Measurements from ENCODE around the gene STEAP1B. TPM values are rescaled to one million over a fixed set of nuclear protein-coding genes. Genes with fewer than 3 reads are reported as not detected.

Gene STEAP1B
- total RNA-seq, 2 experiments from 2014 or later: 0.23 TPM; not detected in 1

- DNase-seq (no peak), ATAC-seq (no peak)
- no peak overlapping the region for H3K4me3 Mint-ChIP-seq
- H3K4me1 Mint-ChIP-seq: no peaks in the 10 kb centered on the region
- H3K27me3 Mint-ChIP-seq: no peaks in the 10 kb centered on the region
- POLR2A ChIA-PET: no interaction called here
- CTCF ChIA-PET: interaction anchor here (0.7 to 1.2 kb wide), 2 partner anchors 20 to 338 kb away, joined by 3 read pairs; no protein-coding TSS in a partner anchor
- intact Hi-C loops (cut with DNase I, micrococcal nuclease): no loop called here
- no peaks in the 10 kb centered on the region for H3K36me3 Mint-ChIP-seq (ENCODE audit: low read depth)
- no peaks in the 10 kb centered on the region for H3K9me3 Mint-ChIP-seq (ENCODE audit: low read depth)
- no peak overlapping the region for H3K27ac Mint-ChIP-seq
Observed at GRCh38 chr7:22427104-22427503, 72.9 kb downstream of the STEAP1B start.

- POLR2A ChIA-PET: no interaction called here
- no peaks in the 10 kb centered on the region for H3K9me3 Mint-ChIP-seq (ENCODE audit: low read depth)
- no peak overlapping the region for H3K27ac Mint-ChIP-seq
- no peaks in the 10 kb centered on the region for H3K36me3 Mint-ChIP-seq (ENCODE audit: low read depth)
- no peak overlapping the region for H3K4me3 Mint-ChIP-seq
- ATAC-seq: no peak
- intact Hi-C loops (cut with DNase I, micrococcal nuclease): no loop called here
- no peak for DNase-seq
- no peaks in the 10 kb centered on the region for H3K4me1 Mint-ChIP-seq
- CTCF ChIA-PET: interaction anchor here (0.7 to 1.2 kb wide), 2 partner anchors 20 to 337 kb away, joined by 3 read pairs; no protein-coding TSS in a partner anchor
- H3K27me3 Mint-ChIP-seq: no peaks in the 10 kb centered on the region
Observed at GRCh38 chr7:22426463-22427094, 73.4 kb downstream of the STEAP1B start.

GRCh38 chr7:22425361-22425760, 74.6 kb downstream of the STEAP1B start:
- H3K36me3 Mint-ChIP-seq (ENCODE audit: low read depth): no peaks in the 10 kb centered on the region
- no peak for DNase-seq
- POLR2A ChIA-PET: no interaction called here
- H3K27ac Mint-ChIP-seq: no peak overlapping the region
- CTCF ChIA-PET: interaction anchor here (0.7 kb wide), 1 partner anchor 41 kb away, joined by 3 read pairs; no protein-coding TSS in a partner anchor
- H3K9me3 Mint-ChIP-seq (ENCODE audit: low read depth): no peaks in the 10 kb centered on the region
- no peak overlapping the region for H3K4me3 Mint-ChIP-seq
- intact Hi-C loops (cut with DNase I, micrococcal nuclease): no loop called here
- no peak for ATAC-seq
- no peaks in the 10 kb centered on the region for H3K4me1 Mint-ChIP-seq
- no peaks in the 10 kb centered on the region for H3K27me3 Mint-ChIP-seq

- no peak overlapping the region for H3K27ac Mint-ChIP-seq
- ChIA-PET POLR2A (no interaction called here), CTCF (interaction anchor here (1.3 kb wide), 1 partner anchor 8 kb away, joined by 3 read pairs; no protein-coding TSS in a partner anchor)
- H3K27me3 Mint-ChIP-seq: peaks cover 2% of the 10 kb centered on the region
- H3K4me3 Mint-ChIP-seq: no peak overlapping the region
- no peaks in the 10 kb centered on the region for H3K9me3 Mint-ChIP-seq (ENCODE audit: low read depth)
- intact Hi-C loops (cut with DNase I, micrococcal nuclease): no loop called here
- ATAC-seq: no peak
- no peaks in the 10 kb centered on the region for H3K4me1 Mint-ChIP-seq
- DNase-seq: no peak
- no peaks in the 10 kb centered on the region for H3K36me3 Mint-ChIP-seq (ENCODE audit: low read depth)
Observed at GRCh38 chr7:22422831-22423615, 77.0 kb downstream of the STEAP1B start.

- intact Hi-C loops (cut with DNase I, micrococcal nuclease): no loop called here
- ATAC-seq (no peak), DNase-seq (no peak)
- no peaks in the 10 kb centered on the region for H3K9me3 Mint-ChIP-seq (ENCODE audit: low read depth)
- H3K36me3 Mint-ChIP-seq (ENCODE audit: low read depth): no peaks in the 10 kb centered on the region
- ChIA-PET CTCF (interaction anchor here (1.3 kb wide), 1 partner anchor 16 kb away, joined by 3 read pairs; no protein-coding TSS in a partner anchor), POLR2A (no interaction called here)
- H3K4me3 Mint-ChIP-seq: no peak overlapping the region
- no peaks in the 10 kb centered on the region for H3K4me1 Mint-ChIP-seq
- H3K27me3 Mint-ChIP-seq: peaks cover 2% of the 10 kb centered on the region
- no peak overlapping the region for H3K27ac Mint-ChIP-seq
Observed at GRCh38 chr7:22420973-22421635, 78.9 kb downstream of the STEAP1B start.

- ChIA-PET CTCF (interaction anchor here (0.8 kb wide), 1 partner anchor 88 kb away, joined by 3 read pairs; no protein-coding TSS in a partner anchor), POLR2A (no interaction called here)
- Mint-ChIP-seq H3K27me3 (peaks cover 2% of the 10 kb centered on the region), H3K27ac (no peak overlapping the region), H3K4me1 (no peaks in the 10 kb centered on the region), H3K36me3 (ENCODE audit: low read depth) (no peaks in the 10 kb centered on the region), H3K9me3 (ENCODE audit: low read depth) (no peaks in the 10 kb centered on the region), H3K4me3 (no peak overlapping the region)
- DNase-seq (no peak), ATAC-seq (no peak)
- intact Hi-C loops (cut with DNase I, micrococcal nuclease): no loop called here
Observed at GRCh38 chr7:22420008-22420407, 80.0 kb downstream of the STEAP1B start.

GRCh38 chr7:22419488-22419887, 80.5 kb downstream of the STEAP1B start:
- Mint-ChIP-seq H3K27me3 (peaks cover 2% of the 10 kb centered on the region), H3K36me3 (ENCODE audit: low read depth) (no peaks in the 10 kb centered on the region), H3K27ac (no peak overlapping the region), H3K9me3 (ENCODE audit: low read depth) (no peaks in the 10 kb centered on the region), H3K4me1 (no peaks in the 10 kb centered on the region), H3K4me3 (no peak overlapping the region)
- DNase-seq (no peak), ATAC-seq (no peak)
- intact Hi-C loops (cut with DNase I, micrococcal nuclease): no loop called here
- ChIA-PET CTCF (interaction anchor here (0.8 kb wide), 1 partner anchor 87 kb away, joined by 3 read pairs; no protein-coding TSS in a partner anchor), POLR2A (no interaction called here)

GRCh38 chr7:22418251-22419046, 81.5 kb downstream of the STEAP1B start:
- no peaks in the 10 kb centered on the region for H3K36me3 Mint-ChIP-seq (ENCODE audit: low read depth)
- no peaks in the 10 kb centered on the region for H3K4me1 Mint-ChIP-seq
- no peaks in the 10 kb centered on the region for H3K9me3 Mint-ChIP-seq (ENCODE audit: low read depth)
- ChIA-PET POLR2A (no interaction called here), CTCF (no interaction called here)
- peaks cover 2% of the 10 kb centered on the region for H3K27me3 Mint-ChIP-seq
- no peak overlapping the region for H3K27ac Mint-ChIP-seq
- H3K4me3 Mint-ChIP-seq: no peak overlapping the region
- DNase-seq: no peak
- no peak for ATAC-seq
- intact Hi-C loops (cut with DNase I, micrococcal nuclease): no loop called here

DNA sequence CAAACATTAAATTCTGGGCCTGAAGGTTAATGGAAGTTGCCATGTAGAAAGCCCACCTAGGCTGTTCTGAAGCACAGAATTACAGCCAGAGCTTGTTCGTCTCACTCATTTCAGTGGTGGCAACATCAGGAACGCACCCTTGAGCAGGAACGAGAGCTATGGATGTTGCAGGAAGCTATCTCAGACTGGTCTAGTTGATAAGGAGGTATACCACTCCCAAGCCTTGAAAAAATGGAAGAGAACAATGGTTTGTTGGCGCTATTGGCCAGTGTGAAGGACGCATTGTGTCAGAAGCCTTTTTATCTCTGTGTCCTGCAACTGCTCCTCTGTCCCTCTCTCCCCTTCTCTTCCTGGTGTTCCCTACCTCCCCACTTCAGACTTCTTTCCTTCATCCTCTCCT, 82.1 kb downstream of the STEAP1B start:
- H3K27me3 Mint-ChIP-seq: peaks cover 2% of the 10 kb centered on the region
- intact Hi-C loops (cut with DNase I, micrococcal nuclease): no loop called here
- ChIA-PET CTCF (no interaction called here), POLR2A (no interaction called here)
- DNase-seq (no peak), ATAC-seq (no peak)
- no peak overlapping the region for H3K27ac Mint-ChIP-seq
- H3K36me3 Mint-ChIP-seq (ENCODE audit: low read depth): no peaks in the 10 kb centered on the region
- H3K4me3 Mint-ChIP-seq: no peak overlapping the region
- no peaks in the 10 kb centered on the region for H3K4me1 Mint-ChIP-seq
- H3K9me3 Mint-ChIP-seq (ENCODE audit: low read depth): no peaks in the 10 kb centered on the region

- intact Hi-C loops (cut with DNase I, micrococcal nuclease): no loop called here
- no peaks in the 10 kb centered on the region for H3K36me3 Mint-ChIP-seq (ENCODE audit: low read depth)
- ChIA-PET POLR2A (no interaction called here), CTCF (no interaction called here)
- peaks cover 2% of the 10 kb centered on the region for H3K27me3 Mint-ChIP-seq
- no peak overlapping the region for H3K4me3 Mint-ChIP-seq
- DNase-seq (no peak), ATAC-seq (no peak)
- no peak overlapping the region for H3K27ac Mint-ChIP-seq
- no peaks in the 10 kb centered on the region for H3K9me3 Mint-ChIP-seq (ENCODE audit: low read depth)
- no peaks in the 10 kb centered on the region for H3K4me1 Mint-ChIP-seq
Observed at GRCh38 chr7:22417349-22417748, 82.6 kb downstream of the STEAP1B start.

- intact Hi-C loops (cut with DNase I, micrococcal nuclease): no loop called here
- CTCF ChIA-PET: interaction anchor here (0.9 kb wide), 1 partner anchor 31 kb away, joined by 3 read pairs; no protein-coding TSS in a partner anchor
- Mint-ChIP-seq H3K27ac (no peak overlapping the region), H3K4me1 (no peaks in the 10 kb centered on the region), H3K36me3 (ENCODE audit: low read depth) (no peaks in the 10 kb centered on the region), H3K27me3 (peaks cover 2% of the 10 kb centered on the region), H3K9me3 (ENCODE audit: low read depth) (no peaks in the 10 kb centered on the region), H3K4me3 (no peak overlapping the region)
- POLR2A ChIA-PET: no interaction called here
- DNase-seq: no peak
- no peak for ATAC-seq
Observed at GRCh38 chr7:22414424-22414823, 85.6 kb downstream of the STEAP1B start.

Data from activated CD4-positive, alpha-beta T cell treated with anti-CD3 and anti-CD28 coated beads for 36 hours (primary cell).